Activated CD4-positive, alpha-beta T cell treated with anti-CD3 and anti-CD28 coated beads, Interleukin-10, Interleukin-2, amounts not matched to agents 100 ng/mL and 50 ng/mL, durations not matched to agents 16 hours and 8 hours (primary cell): Measurements from ENCODE around the gene ZNF555.
"Not testable (repeated sequence)": the region's sequence is repeated elsewhere in the genome, so short reads cannot be mapped to it uniquely, and the experiment has no call there.

Experiments used
- DNase-seq: peaks from one replicate; pipeline ENCODE4 v3.0.0-alpha.2; 2020

Gene ZNF555

DNA sequence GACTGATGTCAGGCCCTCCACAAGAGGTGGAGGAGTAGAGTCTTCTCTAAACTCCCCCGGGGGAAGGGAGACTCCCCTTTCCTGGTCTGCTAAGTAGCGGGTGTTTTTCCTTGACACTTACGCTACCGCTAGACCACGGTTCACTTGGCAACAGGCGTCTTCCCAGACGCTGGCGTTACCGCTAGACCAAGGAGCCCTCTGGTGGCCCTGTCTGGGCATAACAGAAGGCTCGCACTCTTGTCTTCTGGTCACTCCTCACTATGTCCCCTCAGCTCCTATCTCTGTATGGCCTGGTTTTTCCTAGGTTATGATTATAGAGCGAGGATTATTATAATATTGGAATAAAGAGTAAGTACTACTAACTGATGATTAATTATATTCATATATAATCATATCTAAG is 30.9 kb downstream of the ZNF555 start:
- peak; percentile 4 for DNase-seq

DNA sequence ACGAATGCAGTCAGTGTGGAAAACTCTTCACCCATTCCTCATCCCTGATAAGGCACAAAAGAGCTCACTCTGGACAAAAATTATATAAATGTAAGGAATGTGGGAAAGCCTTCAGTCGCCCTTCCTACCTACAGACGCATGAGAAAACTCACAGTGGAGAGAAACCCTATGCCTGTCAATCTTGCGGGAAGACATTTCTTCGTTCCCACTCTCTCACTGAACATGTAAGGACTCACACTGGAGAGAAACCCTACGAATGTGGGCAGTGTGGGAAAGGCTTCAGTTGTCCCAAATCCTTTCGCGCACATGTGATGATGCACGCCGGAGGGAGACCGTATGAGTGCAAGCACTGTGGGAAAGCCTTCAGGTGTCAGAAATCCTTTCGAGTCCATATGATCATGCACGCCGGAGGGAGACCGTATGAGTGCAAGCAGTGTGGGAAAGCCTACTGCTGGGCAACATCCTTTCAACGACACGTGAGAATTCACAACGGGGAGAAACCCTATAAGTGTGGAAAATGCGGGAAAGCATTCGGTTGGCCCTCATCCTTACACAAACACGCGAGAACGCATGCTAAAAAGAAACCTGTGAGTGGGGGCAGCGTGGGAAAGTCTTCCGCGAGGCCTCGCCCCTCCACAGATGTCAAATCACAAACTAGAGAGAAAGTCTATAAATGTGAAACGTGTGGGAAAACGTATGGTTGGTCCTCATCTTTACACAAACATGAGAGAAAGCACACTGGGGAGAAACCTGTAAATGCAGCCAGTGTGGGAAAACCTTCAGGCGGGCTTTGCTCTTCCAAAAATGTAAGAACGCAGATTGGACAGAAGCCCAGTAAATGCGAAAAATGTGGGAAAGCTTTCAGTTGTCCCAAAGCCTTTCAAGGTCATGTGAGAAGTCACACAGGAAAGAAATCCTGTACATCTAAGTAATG is 36.4 kb downstream of the ZNF555 start:
- no peak for DNase-seq

DNA sequence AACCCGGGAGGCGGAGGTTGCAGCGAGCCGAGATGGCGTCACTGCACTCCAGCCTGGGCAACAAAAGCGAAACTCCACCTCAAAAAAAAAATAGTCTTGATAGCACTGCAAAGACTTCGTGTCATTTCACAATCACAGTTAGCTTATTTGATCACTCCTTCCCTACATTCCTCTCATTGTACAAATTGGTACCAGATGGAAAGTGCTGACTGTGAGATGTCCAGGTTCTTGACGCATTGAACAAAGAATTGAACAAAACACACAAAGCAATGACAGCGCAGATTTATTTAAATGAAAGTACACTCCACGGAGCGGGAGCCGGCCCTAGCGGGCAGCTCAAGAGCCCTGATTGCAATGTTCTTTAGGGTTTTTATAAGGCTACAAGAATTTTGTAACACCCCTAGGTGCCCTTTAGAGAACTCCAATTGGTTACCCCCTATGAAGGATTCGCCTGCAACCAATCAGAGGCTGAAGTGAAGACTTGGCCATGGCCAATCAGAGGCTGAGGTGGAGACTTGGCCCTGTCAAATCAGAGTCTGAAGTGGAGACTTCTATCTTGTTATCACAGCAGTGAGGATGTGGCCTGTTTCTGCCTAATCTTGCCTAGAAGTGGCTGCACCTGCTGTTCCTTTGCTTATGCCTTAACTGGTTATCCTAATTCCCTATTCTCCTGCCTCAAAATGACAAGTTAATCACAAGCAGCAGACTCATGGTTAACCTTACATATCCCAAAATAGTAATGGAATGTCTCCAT is 42.6 kb downstream of the ZNF555 start:
- DNase-seq, result no peak

DNA sequence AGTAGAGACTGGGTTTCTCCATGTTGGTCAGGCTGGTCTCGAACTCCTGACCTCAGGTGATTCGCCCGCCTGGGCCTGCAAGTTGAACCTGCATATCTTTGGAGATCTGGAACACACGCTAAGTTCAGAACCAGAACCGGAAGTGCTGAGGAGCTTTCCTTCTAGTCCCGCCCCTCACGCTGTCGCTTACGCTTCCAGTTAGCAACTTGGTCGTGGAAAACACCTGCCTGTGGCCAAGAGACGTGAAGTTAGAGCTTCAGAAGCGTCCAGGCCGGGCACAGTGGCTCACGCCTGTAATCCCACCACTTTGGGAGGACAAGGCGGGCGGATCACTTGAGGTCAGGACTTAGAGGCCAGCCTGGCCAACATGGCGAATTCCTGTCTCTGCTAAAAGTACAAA is 44.5 kb downstream of the ZNF555 start:
- DNase-seq, result no peak

DNA sequence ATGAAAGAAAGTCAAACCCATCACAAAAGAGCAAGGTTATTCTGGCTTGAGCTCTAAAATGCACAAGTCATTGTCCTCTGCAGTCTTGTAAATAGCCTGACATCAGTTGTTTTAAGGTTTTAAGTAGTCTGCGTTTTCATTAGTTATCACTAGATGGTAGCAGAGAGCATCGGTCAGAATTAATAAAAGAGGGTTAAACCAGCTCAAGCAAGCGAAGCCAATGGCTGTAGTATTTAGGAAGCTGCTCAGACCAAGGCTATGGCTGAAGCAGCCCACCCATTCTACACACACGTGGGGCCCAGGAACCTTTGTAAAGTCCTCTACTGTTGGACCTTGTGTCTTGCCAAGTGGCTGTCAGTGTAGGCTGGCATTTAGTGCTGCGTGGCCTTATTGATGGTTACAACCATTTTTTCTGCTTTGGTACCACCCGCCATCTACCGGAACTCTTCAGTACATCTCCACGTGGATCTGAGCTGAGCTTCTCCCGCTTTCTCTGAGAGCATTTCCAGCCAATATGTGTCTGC is 46.2 kb downstream of the ZNF555 start:
- DNase-seq, result peak; percentile 37

DNA sequence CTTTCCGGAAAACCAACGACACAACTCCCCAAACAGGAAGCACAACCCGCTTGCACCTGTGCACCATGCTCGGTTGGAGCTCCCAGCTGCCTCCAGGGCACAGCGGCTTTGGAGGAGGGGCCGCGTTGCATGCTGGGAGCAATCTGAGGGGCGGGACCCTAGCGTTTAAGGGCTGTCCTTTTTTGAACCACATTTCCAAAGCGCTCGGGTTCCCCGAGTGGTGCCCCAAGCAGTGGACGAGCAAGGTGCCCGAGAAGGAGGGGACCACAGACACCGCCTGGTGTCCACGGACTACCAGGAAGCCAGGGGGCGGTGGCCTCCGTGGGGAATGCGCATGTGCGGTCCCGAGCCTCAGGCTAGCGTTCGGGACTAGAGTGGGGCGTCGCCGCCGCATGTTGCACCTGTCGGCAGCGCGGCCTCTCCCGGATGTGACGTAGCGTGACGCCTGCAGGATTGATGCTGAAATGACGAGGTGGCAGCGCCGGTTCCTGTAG is 47.5 kb downstream of the ZNF555 start:
- peak; percentile 21 for DNase-seq

DNA sequence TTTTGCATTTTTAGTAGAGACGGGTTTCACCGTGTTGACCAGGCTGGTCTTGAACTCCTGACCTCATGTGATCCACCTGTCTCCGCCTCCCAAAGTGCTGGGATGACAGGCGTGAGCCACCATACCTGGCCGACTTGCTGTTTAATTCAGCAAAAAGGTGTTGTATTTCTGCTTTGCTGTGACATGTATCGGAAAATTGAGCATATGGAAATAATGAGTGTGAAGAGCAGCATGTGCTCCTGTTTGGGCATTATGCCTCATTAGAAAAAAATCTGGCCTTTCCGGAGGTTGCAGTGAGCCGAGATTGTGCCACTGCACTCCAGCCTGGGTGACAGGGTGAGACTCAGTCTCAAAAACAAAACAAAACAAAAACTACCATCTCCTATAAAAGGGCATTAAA is 49.3 kb downstream of the ZNF555 start:
- not testable (repeated sequence) for DNase-seq

DNA sequence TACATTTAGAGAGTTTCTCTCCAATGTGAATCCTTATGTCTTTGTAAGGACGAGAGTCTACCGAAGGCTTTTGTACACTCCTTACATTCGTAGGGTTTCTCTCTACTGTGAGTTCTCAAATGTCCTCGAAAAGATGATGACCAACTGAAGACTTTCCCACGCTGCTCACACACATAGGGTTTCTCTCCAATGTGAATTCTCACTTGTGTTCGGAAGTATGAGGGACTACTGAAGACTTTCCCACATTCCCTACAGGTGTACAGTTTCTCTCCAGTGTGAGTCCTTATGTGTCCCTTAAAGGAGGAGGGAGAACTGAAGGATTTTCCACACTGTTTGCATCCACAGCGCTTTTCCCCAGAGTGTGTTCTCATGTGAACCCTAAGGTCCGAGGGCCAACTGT is 55.4 kb downstream of the ZNF555 start:
- no peak for DNase-seq

DNA sequence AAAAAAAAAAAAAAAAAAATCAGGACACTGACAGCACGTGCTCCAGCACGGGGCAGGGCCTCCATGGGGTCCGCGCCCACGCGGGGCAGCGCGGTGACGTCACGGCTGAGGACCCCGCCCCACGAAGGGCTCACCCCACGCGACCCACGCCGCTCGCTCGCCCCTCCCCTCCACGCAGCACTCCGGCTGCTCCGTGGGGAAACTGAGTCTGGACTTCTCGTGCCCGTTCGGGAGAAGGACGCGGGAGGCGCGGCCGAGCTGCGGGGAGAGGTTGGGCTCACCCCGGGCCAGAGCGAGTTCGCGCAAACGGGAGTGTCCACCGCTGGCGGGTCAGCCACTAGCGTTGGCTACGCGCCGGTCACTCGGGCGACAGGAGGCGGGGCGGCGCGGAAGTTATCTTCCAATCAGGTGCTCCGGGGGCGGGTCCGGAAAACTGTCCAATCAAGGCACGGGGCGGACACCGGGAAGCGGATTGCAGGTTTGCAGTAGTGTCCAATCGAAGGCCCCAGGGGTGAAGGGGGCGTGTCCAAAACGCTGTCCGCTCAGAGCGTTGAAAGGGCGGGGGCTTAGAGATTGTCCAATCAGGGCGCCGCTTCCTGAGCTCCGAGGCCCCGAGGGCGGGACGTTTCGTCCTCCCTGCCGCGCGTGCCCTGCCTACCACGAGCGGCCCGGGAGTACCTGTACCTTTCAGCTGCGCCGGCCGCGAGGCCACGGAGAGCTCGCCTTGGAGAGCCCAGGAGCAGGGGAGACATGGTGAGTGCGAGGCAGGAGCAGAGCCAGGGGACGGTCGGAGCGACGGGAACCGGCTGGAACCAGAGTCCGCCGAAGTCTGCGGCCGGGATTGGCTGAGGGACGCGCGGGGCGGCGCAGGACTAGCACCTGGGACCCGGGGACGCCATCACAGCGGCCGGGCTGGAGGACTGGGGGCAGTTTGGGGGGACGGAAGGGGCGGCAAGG is 59.3 kb downstream of the ZNF555 start, which contains the start of gene ZNF57:
Gene ZNF57 (plus strand): TSS at position 633 of the 957 bp plus-strand sequence. CDS start 118 bp downstream, at position 751.
- DNase-seq, result peak; percentile 98

DNA sequence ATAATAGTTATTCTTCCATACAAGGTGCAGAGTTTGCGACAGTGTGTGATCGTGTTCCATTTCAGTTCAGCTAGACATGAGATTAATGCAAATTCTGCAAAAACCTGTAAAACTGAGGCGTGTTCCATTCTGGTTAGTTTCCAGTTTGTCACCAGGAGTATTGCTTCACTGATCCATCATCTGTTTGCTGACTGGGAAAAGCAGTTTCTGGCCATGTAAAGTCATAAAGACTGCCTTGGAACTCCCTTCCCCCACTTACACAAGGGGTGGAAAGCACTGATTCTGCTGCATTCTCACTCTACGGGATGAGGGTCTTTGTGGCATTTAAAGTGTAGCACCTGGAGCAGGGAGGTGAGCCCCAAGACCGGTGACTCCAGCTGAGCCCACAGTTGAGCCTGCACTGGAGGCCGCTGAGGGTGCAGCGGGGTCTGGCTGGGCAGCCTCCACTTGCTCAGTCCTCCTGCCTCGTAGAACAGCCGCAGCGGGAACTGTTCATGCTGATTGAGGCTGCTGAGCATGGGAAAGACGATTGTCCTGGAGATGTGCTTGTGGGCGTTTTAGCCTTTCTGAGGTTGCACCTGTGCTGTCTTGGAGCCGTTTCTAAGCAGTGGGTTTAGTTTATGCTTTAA is 61.4 kb downstream of the ZNF555 start:
- DNase-seq, result no peak

DNA sequence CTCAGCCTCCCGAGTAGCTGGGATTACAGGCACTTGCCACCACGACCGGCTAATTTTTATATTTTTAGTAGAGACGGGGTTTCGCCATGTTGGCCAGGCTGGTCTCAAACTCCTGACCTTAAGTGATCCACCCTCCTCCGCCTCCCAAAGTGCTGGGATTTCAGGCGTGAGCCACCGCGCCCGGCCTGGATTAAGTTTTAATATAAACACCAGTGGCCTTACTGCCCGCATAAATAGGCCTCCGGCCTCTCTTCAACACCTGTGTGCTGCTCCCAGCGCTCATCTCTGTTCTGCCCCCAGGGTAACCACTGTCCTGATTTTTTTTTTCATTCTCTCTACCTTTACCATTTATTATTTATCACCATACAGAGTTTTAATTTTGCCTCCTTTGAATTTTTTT is 62.1 kb downstream of the ZNF555 start:
- DNase-seq, result not testable (repeated sequence)

DNA sequence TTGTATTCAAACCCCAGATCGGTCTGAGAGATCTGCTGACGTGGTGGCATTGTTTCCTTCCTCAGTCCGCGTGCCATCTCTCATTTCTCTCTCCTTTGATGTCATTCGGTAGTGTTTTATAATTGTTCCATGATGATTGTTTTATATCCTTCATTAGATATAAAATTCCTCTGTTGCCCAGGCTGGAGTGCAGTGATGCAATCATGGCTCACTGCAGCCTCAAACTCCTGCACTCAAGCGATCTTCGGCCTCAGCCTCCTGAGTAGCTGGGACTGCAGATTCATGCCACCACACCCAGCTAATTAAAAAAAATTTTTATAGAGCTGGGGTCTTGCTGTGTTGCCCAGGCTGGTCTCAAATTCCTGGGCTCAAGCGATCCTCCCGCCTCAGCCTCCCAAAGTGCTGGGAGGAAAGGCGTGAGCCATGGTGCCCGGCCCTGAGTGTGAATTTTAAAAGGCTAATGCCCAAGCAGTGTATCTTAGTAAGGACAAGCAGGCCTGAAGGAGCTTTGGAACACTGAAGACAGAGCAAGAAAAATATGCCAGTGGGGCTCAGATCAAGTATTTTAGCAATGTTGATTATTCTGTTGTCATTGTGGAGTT is 64.7 kb downstream of the ZNF555 start:
- DNase-seq, result no peak

DNA sequence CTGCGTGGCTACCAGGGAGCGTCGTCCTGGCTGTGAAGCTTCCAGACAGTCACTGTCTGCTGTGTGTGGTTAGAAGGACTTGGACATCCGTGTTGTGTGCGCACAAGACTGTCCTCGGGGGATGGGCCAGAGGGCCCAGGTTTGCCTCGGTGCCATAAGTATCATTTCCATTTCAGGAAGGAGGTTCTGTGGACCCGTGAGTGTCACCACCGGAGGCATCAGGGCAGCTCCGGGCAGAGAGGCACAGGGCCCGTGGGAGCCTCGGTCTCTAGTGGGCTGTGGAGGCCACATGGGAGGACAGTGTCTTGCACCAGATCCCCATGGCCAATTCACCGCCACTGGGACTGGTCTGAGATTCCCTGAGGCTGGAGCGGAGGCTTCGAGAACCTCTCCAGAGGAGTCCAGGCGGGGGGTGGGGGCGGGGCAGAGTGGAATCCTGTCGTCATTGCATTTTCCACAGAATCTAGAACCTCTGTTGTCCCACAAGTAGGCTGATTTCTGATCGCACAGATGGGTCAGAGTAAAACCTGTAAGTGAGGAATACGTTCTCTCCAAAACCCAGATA is 65.4 kb downstream of the ZNF555 start:
- no peak for DNase-seq
